GM23338 (cell line): Measurements from ENCODE around the gene ZNF628. TPM values are rescaled to one million over a fixed set of nuclear protein-coding genes. Genes with fewer than 3 reads are reported as not detected.

Source experiments
- ATAC-seq: fragments of 200-7000 bp; cut with Tn5 transposase; 3 replicates; pipeline ENCODE4 v1.9.1; 2020
- DNase-seq: peaks from one replicate; pipeline ENCODE4 v3.0.0-alpha.2; 2015; ENCODE audit warnings: low spot score
- H2AFZ ChIP-seq: fragments of 200-600 bp; sonication (generic); 2 replicates; pipeline ENCODE4 v1.8.0; 2016; ENCODE audit warnings: antibody characterized with exemption, mild to moderate bottlenecking, moderate library complexity
- H3F3A ChIP-seq: fragments of 200-600 bp; sonication (generic); replicated peaks from 2 replicates; pipeline ENCODE4 v1.8.0; 2017; ENCODE audit warnings: antibody characterized with exemption, mixed run types, low read depth
- H3K27ac ChIP-seq: fragments of 200-600 bp; sonication (generic); 2 replicates; pipeline ENCODE4 v1.6.1; 2016; ENCODE audit warnings: low read depth
- H3K27me3 ChIP-seq: fragments of 200-600 bp; sonication (generic); 2 replicates; pipeline ENCODE4 v1.8.0; 2016; ENCODE audit warnings: mild to moderate bottlenecking, mixed run types, moderate library complexity; ENCODE audit not compliant: insufficient read depth
- H3K36me3 ChIP-seq: fragments of 200-600 bp; sonication (generic); 2 replicates; pipeline ENCODE4 v1.8.0; 2016; ENCODE audit warnings: mild to moderate bottlenecking; ENCODE audit not compliant: insufficient read depth
- H3K4me1 ChIP-seq: fragments of 200-600 bp; sonication (generic); 2 replicates; pipeline ENCODE4 v1.8.0; 2016; ENCODE audit warnings: mild to moderate bottlenecking, moderate library complexity; ENCODE audit not compliant: insufficient read depth
- H3K4me2 ChIP-seq: fragments of 200-600 bp; sonication (generic); 2 replicates; pipeline ENCODE4 v1.7.1; 2017; ENCODE audit warnings: mixed run types
- H3K4me3 ChIP-seq: fragments of 200-600 bp; sonication (generic); 2 replicates; pipeline ENCODE4 v1.6.1; 2016; ENCODE audit warnings: mixed run types
- H3K79me2 ChIP-seq: fragments of 200-600 bp; sonication (generic); replicated peaks from 2 replicates; pipeline ENCODE4 v1.8.0; 2017; ENCODE audit warnings: mild to moderate bottlenecking; ENCODE audit not compliant: insufficient read depth
- H3K9me2 ChIP-seq: fragments of 200-600 bp; sonication (generic); 2 replicates; pipeline ENCODE4 v1.8.0; 2017; ENCODE audit not compliant: insufficient read depth
- H4K20me1 ChIP-seq: fragments of 200-600 bp; sonication (generic); replicated peaks from 2 replicates; pipeline ENCODE4 v1.8.0; 2017; ENCODE audit warnings: mild to moderate bottlenecking; ENCODE audit not compliant: insufficient read depth
- H3K27ac Mint-ChIP-seq: 2 replicates; pipeline ENCODE4 v1.8.0; 2020; ENCODE audit warnings: inconsistent platforms, mild to moderate bottlenecking, moderate library complexity, mixed read lengths
- H3K27me3 Mint-ChIP-seq: 3 replicates; pipeline ENCODE4 v1.8.0; 2022; ENCODE audit warnings: low read depth, mild to moderate bottlenecking, moderate library complexity, mixed read lengths, inconsistent platforms; ENCODE audit not compliant: insufficient read depth, poor library complexity
- H3K36me3 Mint-ChIP-seq: 3 replicates; pipeline ENCODE4 v1.8.0; 2021; ENCODE audit warnings: low read depth, mild to moderate bottlenecking, inconsistent platforms, moderate library complexity, mixed read lengths
- H3K4me1 Mint-ChIP-seq: 3 replicates; pipeline ENCODE4 v1.8.0; 2020; ENCODE audit warnings: mild to moderate bottlenecking, inconsistent platforms, mixed read lengths
- H3K4me3 Mint-ChIP-seq: 3 replicates; pipeline ENCODE4 v1.8.0; 2021; ENCODE audit warnings: moderate library complexity, mild to moderate bottlenecking, inconsistent platforms, mixed read lengths
- H3K9me3 Mint-ChIP-seq: 3 replicates; pipeline ENCODE4 v1.8.0; 2020; ENCODE audit warnings: moderate library complexity, mild to moderate bottlenecking, inconsistent platforms, mixed read lengths
- CREB1 ChIP-seq: fragments of 250-450 bp; sonication (Bioruptor Pico); IDR thresholded peaks from 2 replicates; pipeline ENCODE4 v1.5.0; 2020; ENCODE audit warnings: low read depth, mild to moderate bottlenecking, moderate library complexity
- JUNB ChIP-seq: IDR thresholded peaks from one replicate; pipeline ENCODE4 v1.6.1; 2016; ENCODE audit warnings: antibody characterized with exemption; ENCODE audit not compliant: unreplicated experiment
- NANOG ChIP-seq: IDR thresholded peaks from 2 replicates; pipeline ENCODE4 v1.6.1; 2016; ENCODE audit warnings: antibody characterized with exemption, borderline replicate concordance
- POLR2AphosphoS5 ChIP-seq: IDR thresholded peaks from 2 replicates; pipeline ENCODE4 v1.6.1; 2016; ENCODE audit warnings: antibody characterized with exemption, low read depth
- STAT1 ChIP-seq: IDR thresholded peaks from one replicate; pipeline ENCODE4 v1.6.1; 2016; ENCODE audit warnings: antibody characterized with exemption; ENCODE audit not compliant: unreplicated experiment
- ZNF114 ChIP-seq: fragments of 250-450 bp; sonication (Bioruptor Pico); IDR thresholded peaks from 2 replicates; pipeline ENCODE4 v1.5.0; 2020; ENCODE audit warnings: mild to moderate bottlenecking, moderate library complexity
- ZNF331 ChIP-seq: fragments of 250-450 bp; sonication (Bioruptor Pico); IDR thresholded peaks from 2 replicates; pipeline ENCODE4 v1.5.0; 2020; ENCODE audit warnings: low read depth, mild to moderate bottlenecking, moderate library complexity
- polyA plus RNA-seq: library from polyadenylated mRNA; unstranded; fragments of >200 nt; fragmentation: Nextera tagmentation; extraction: Ambion mirVana; gene quantifications from 2 replicates; pipeline ENCODE4 v1.2.1, GENCODE V29; 2016
- total RNA-seq: library from RNA; depleted of rRNA; stranded (reverse); fragments of >200 nt; shearing (Covaris generic); gene quantifications from 2 replicates; pipeline ENCODE4 v1.2.3, GENCODE V29; 2014
- TF ChIP-seq, protein P1 (sequence below): fragments of 250-450 bp; sonication (Bioruptor Pico); IDR thresholded peaks from 2 replicates; pipeline ENCODE4 v1.5.0; 2020; ENCODE audit warnings: mild to moderate bottlenecking, moderate library complexity
- TF ChIP-seq, protein P2 (sequence below), 2 experiments: fragments of 200-600 bp in 1 of 2; sonication (generic) in 1 of 2; conservative IDR thresholded peaks; 2 replicates each; pipeline versions ENCODE4 v1.5.1 to v1.6.1; 2016 to 2017; ENCODE audit warnings: antibody characterized with exemption in 2 of 2, low read depth in 2 of 2, mild to moderate bottlenecking in 2 of 2, moderate library complexity in 1 of 2
- TF ChIP-seq, protein P3 (sequence below): IDR thresholded peaks from 2 replicates; pipeline ENCODE4 v1.6.1; 2016; ENCODE audit warnings: antibody characterized with exemption
- TF ChIP-seq, protein P4 (sequence below): IDR thresholded peaks from one replicate; pipeline ENCODE4 v1.6.1; 2018; ENCODE audit warnings: antibody characterized with exemption; ENCODE audit not compliant: unreplicated experiment

ZNF628 gene
- total and polyA plus RNA-seq, 2 experiments from 2014 or later = 4.9 to 10.7 TPM

DNA sequence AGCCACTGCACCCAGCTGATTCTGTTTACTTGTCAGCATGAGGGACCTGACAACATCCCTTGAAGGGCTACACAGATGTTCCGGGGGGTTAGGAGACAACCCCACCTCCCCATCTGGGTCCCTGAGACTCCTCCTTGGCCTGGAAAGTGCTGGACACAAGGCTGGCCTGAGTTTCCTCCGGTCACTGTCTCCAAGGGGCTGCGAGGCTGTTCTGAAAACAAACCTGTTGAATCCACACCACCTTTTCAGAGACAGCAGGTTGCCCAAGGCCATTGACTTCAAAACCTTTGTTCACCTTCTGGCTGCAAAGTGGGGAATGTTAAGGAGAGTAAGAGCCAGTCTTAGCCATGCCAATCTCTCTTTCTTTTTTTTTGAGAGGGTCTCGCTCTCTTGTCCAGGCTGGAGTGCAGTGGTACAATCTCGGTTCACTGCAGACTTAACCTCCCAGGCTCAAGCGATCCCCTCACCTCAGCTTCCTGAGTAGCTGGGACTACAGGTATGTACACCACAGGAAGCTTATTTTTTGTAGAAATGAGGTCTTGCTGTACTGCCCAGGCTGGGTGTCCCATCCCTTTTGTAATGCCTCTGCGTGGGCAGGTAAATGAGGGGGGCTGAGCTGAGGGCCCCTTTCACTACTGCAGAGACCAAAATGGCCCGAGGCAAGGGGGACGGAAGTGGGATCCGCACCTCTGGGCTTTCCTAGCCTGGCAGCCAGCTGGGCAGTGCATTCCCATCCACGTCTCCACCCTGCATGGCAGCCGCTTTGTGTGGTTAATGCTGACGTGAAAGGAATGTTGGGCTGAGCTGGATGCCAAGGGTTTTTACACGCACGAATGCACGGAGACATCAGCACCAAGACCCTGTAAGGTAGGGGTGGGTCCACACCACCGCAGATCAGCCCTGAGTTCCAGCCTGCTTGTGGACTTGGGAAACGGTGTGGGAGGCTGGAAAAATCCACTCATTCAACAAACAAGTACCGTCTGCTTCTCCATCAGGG, 1.9 kb upstream of the ZNF628 start (continued):
- no peak for TF ChIP-seq CREB1 (CRISPR knock-in tag)
- TF ChIP-seq JUNB = no peak

DNA sequence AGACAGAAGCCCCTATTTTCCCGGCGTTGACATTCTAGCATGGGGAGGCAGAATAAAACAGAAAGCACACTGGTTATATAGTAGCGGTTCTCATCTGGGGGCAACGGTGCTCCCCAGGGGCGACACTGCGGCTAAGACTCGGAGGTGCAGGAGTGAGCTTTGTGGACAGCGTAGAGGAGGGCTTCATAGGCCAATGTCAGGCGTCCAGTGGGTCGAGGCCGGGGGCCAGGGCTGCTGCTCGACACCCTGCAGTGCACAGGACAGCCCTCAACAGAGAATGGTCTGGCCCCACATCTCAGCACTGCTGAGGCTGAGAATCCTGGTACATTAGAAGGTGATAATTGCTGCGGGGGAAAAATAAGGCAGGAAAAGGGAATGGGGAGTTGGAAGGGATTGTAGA, 1.5 kb downstream of the ZNF628 start:
- Mint-ChIP-seq H3K27me3 (peaks cover 23% of the 10 kb centered on the region), H3K9me3 (peaks cover 3% of the 10 kb centered on the region; the same call in 2 of the 3 replicates), H3K4me3 (peak overlapping the region; percentile 40), H3K36me3 (peaks cover 9% of the 10 kb centered on the region; the same call in 2 of the 3 replicates), H3K27ac (peak overlapping the region; percentile 12; the same call in 1 of the 2 replicates), H3K4me1 (peaks cover 41% of the 10 kb centered on the region)
- H4K20me1 ChIP-seq = no peaks in the 10 kb centered on the region
- peak overlapping the region; percentile 80 for H3K4me2 ChIP-seq
- H3K36me3 ChIP-seq = no peaks in the 10 kb centered on the region
- H2AFZ ChIP-seq = no peak overlapping the region
- peaks cover 12% of the 10 kb centered on the region; the same call in 1 of the 2 replicates for H3K4me1 ChIP-seq
- no peak overlapping the region for H3K27ac ChIP-seq
- H3K79me2 ChIP-seq = peaks cover 9% of the 10 kb centered on the region
- no peak overlapping the region; the same call in 1 of the 2 replicates for H3K4me3 ChIP-seq
- H3F3A ChIP-seq = peaks cover 21% of the 10 kb centered on the region; the same call in 1 of the 2 replicates
- no peak for ATAC-seq
- H3K9me2 ChIP-seq = no peaks in the 10 kb centered on the region
- no peaks in the 10 kb centered on the region for H3K27me3 ChIP-seq
- DNase-seq = no peak
- TF ChIP-seq STAT1 (no peak), ZNF114 (CRISPR knock-in tag) (no peak), NANOG (no peak), JUNB (no peak), ZNF331 (CRISPR knock-in tag) (no peak), POLR2AphosphoS5 (no peak)
- TF ChIP-seq, protein P1, sequence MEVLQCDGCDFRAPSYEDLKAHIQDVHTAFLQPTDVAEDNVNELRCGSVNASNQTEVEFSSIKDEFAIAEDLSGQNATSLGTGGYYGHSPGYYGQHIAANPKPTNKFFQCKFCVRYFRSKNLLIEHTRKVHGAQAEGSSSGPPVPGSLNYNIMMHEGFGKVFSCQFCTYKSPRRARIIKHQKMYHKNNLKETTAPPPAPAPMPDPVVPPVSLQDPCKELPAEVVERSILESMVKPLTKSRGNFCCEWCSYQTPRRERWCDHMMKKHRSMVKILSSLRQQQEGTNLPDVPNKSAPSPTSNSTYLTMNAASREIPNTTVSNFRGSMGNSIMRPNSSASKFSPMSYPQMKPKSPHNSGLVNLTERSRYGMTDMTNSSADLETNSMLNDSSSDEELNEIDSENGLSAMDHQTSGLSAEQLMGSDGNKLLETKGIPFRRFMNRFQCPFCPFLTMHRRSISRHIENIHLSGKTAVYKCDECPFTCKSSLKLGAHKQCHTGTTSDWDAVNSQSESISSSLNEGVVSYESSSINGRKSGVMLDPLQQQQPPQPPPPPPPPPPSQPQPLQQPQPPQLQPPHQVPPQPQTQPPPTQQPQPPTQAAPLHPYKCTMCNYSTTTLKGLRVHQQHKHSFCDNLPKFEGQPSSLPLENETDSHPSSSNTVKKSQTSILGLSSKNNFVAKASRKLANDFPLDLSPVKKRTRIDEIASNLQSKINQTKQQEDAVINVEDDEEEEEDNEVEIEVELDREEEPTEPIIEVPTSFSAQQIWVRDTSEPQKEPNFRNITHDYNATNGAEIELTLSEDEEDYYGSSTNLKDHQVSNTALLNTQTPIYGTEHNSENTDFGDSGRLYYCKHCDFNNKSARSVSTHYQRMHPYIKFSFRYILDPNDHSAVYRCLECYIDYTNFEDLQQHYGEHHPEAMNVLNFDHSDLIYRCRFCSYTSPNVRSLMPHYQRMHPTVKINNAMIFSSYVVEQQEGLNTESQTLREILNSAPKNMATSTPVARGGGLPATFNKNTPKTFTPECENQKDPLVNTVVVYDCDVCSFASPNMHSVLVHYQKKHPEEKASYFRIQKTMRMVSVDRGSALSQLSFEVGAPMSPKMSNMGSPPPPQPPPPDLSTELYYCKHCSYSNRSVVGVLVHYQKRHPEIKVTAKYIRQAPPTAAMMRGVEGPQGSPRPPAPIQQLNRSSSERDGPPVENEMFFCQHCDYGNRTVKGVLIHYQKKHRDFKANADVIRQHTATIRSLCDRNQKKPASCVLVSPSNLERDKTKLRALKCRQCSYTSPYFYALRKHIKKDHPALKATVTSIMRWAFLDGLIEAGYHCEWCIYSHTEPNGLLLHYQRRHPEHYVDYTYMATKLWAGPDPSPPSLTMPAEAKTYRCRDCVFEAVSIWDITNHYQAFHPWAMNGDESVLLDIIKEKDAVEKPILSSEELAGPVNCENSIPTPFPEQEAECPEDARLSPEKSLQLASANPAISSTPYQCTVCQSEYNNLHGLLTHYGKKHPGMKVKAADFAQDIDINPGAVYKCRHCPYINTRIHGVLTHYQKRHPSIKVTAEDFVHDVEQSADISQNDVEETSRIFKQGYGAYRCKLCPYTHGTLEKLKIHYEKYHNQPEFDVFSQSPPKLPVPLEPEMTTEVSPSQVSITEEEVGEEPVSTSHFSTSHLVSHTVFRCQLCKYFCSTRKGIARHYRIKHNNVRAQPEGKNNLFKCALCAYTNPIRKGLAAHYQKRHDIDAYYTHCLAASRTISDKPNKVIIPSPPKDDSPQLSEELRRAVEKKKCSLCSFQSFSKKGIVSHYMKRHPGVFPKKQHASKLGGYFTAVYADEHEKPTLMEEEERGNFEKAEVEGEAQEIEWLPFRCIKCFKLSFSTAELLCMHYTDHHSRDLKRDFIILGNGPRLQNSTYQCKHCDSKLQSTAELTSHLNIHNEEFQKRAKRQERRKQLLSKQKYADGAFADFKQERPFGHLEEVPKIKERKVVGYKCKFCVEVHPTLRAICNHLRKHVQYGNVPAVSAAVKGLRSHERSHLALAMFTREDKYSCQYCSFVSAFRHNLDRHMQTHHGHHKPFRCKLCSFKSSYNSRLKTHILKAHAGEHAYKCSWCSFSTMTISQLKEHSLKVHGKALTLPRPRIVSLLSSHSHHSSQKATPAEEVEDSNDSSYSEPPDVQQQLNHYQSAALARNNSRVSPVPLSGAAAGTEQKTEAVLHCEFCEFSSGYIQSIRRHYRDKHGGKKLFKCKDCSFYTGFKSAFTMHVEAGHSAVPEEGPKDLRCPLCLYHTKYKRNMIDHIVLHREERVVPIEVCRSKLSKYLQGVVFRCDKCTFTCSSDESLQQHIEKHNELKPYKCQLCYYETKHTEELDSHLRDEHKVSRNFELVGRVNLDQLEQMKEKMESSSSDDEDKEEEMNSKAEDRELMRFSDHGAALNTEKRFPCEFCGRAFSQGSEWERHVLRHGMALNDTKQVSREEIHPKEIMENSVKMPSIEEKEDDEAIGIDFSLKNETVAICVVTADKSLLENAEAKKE (CRISPR knock-in tag) = no peak
- TF ChIP-seq, protein P2, sequence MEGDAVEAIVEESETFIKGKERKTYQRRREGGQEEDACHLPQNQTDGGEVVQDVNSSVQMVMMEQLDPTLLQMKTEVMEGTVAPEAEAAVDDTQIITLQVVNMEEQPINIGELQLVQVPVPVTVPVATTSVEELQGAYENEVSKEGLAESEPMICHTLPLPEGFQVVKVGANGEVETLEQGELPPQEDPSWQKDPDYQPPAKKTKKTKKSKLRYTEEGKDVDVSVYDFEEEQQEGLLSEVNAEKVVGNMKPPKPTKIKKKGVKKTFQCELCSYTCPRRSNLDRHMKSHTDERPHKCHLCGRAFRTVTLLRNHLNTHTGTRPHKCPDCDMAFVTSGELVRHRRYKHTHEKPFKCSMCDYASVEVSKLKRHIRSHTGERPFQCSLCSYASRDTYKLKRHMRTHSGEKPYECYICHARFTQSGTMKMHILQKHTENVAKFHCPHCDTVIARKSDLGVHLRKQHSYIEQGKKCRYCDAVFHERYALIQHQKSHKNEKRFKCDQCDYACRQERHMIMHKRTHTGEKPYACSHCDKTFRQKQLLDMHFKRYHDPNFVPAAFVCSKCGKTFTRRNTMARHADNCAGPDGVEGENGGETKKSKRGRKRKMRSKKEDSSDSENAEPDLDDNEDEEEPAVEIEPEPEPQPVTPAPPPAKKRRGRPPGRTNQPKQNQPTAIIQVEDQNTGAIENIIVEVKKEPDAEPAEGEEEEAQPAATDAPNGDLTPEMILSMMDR (conservative IDR thresholded peaks at IDR 0.05; ENCODE audit: low read depth in 2 of 2) = no peak
- TF ChIP-seq, protein P3, sequence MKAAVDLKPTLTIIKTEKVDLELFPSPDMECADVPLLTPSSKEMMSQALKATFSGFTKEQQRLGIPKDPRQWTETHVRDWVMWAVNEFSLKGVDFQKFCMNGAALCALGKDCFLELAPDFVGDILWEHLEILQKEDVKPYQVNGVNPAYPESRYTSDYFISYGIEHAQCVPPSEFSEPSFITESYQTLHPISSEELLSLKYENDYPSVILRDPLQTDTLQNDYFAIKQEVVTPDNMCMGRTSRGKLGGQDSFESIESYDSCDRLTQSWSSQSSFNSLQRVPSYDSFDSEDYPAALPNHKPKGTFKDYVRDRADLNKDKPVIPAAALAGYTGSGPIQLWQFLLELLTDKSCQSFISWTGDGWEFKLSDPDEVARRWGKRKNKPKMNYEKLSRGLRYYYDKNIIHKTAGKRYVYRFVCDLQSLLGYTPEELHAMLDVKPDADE = no peak
- TF ChIP-seq, protein P4, sequence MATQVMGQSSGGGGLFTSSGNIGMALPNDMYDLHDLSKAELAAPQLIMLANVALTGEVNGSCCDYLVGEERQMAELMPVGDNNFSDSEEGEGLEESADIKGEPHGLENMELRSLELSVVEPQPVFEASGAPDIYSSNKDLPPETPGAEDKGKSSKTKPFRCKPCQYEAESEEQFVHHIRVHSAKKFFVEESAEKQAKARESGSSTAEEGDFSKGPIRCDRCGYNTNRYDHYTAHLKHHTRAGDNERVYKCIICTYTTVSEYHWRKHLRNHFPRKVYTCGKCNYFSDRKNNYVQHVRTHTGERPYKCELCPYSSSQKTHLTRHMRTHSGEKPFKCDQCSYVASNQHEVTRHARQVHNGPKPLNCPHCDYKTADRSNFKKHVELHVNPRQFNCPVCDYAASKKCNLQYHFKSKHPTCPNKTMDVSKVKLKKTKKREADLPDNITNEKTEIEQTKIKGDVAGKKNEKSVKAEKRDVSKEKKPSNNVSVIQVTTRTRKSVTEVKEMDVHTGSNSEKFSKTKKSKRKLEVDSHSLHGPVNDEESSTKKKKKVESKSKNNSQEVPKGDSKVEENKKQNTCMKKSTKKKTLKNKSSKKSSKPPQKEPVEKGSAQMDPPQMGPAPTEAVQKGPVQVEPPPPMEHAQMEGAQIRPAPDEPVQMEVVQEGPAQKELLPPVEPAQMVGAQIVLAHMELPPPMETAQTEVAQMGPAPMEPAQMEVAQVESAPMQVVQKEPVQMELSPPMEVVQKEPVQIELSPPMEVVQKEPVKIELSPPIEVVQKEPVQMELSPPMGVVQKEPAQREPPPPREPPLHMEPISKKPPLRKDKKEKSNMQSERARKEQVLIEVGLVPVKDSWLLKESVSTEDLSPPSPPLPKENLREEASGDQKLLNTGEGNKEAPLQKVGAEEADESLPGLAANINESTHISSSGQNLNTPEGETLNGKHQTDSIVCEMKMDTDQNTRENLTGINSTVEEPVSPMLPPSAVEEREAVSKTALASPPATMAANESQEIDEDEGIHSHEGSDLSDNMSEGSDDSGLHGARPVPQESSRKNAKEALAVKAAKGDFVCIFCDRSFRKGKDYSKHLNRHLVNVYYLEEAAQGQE = no peak
